ENCODE measurements around the gene BANK1. TPM values are rescaled to one million over a fixed set of nuclear protein-coding genes. Genes with fewer than 3 reads are reported as not detected.

Gene BANK1
- total and polyA plus RNA-seq, 10 of the 15 experiments (the other 5 are each of a cell fraction or from before 2014, with no cell fraction given): 0.13 to 2.1 (median 0.42) TPM

- TF ChIP-seq, protein P1, sequence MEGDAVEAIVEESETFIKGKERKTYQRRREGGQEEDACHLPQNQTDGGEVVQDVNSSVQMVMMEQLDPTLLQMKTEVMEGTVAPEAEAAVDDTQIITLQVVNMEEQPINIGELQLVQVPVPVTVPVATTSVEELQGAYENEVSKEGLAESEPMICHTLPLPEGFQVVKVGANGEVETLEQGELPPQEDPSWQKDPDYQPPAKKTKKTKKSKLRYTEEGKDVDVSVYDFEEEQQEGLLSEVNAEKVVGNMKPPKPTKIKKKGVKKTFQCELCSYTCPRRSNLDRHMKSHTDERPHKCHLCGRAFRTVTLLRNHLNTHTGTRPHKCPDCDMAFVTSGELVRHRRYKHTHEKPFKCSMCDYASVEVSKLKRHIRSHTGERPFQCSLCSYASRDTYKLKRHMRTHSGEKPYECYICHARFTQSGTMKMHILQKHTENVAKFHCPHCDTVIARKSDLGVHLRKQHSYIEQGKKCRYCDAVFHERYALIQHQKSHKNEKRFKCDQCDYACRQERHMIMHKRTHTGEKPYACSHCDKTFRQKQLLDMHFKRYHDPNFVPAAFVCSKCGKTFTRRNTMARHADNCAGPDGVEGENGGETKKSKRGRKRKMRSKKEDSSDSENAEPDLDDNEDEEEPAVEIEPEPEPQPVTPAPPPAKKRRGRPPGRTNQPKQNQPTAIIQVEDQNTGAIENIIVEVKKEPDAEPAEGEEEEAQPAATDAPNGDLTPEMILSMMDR (IDR thresholded peaks at IDR 0.05 in 2 of 3, conservative IDR thresholded peaks at IDR 0.05 in 1 of 3; ENCODE audit: control insufficient read depth in 2 of 3, extremely low read depth in 1 of 3, insufficient read depth in 1 of 3, low read depth in 3 of 3, low read length in 3 of 3): no peak
- TF ChIP-seq BRCA1 (IDR thresholded peaks at IDR 0.05; ENCODE audit: low read depth, low read length): no peak
- TF ChIP-seq PAX8 (IDR thresholded peaks at IDR 0.05): no peak
- no peak for TF ChIP-seq SMAD5 (IDR thresholded peaks at IDR 0.05; ENCODE audit: low read depth)
- no peak for TF ChIP-seq ZNF687 (IDR thresholded peaks at IDR 0.05)
- TF ChIP-seq RUNX3 (IDR thresholded peaks at IDR 0.05; ENCODE audit: low read length): peak; percentile 24; the same call in 1 of the 2 replicates
- no peak for TF ChIP-seq ETV6 (conservative IDR thresholded peaks at IDR 0.05 in 1 of 2, IDR thresholded peaks at IDR 0.05 in 1 of 2; ENCODE audit: borderline replicate concordance in 1 of 2, low read depth in 1 of 2)
- TF ChIP-seq NFIC (IDR thresholded peaks at IDR 0.05; ENCODE audit: low read depth, low read length): 0 out of 2 replicates have a peak, but pooled peaks have one; percentile 23
Observed at GRCh38 chr4:101792056-101792590, 1.6 kb downstream of the BANK1 start (continued).

Measured in GM12878 (cell line).